SU-DHL-6 (cell line): ENCODE data around the gene TRMT6.

Source experiments
- H2AFZ ChIP-seq: fragments of 200-600 bp; sonication (generic); 2 replicates; pipeline ENCODE4 v1.6.1; 2014; ENCODE audit warnings: low read depth, mild to moderate bottlenecking, moderate library complexity, mixed read lengths, antibody characterized with exemption, low read length; ENCODE audit not compliant: severe bottlenecking
- H3F3A ChIP-seq: fragments of 200-600 bp; shearing (Covaris generic); 2 replicates; pipeline ENCODE4 v1.6.0; 2016; ENCODE audit warnings: antibody characterized with exemption, mild to moderate bottlenecking; ENCODE audit not compliant: insufficient read depth
- H3K27ac ChIP-seq: fragments of 200-600 bp; sonication (generic); 2 replicates; pipeline ENCODE4 v1.5.1; 2016; ENCODE audit warnings: low read depth, mild to moderate bottlenecking, low read length, moderate library complexity, mixed read lengths
- H3K27me3 ChIP-seq: fragments of 200-600 bp; sonication (generic), shearing (Covaris generic); 2 replicates; pipeline ENCODE4 v1.6.0; 2014; ENCODE audit warnings: mild to moderate bottlenecking, low read length
- H3K36me3 ChIP-seq: fragments of 200-600 bp; sonication (generic); 2 replicates; pipeline ENCODE4 v1.6.1; 2014; ENCODE audit warnings: mild to moderate bottlenecking, low read length, mixed read lengths
- H3K4me2 ChIP-seq: fragments of 300-600, 200-600 bp; shearing (Covaris generic), sonication (generic); 2 replicates; pipeline ENCODE4 v1.6.0; 2014; ENCODE audit warnings: low read length, low read depth, mild to moderate bottlenecking; ENCODE audit not compliant: poor library complexity, severe bottlenecking
- H3K4me3 ChIP-seq: fragments of 200-600 bp; sonication (generic); 2 replicates; pipeline ENCODE4 v1.5.1; 2014; ENCODE audit warnings: antibody characterized with exemption, low read length, mild to moderate bottlenecking, mixed read lengths; ENCODE audit not compliant: insufficient read depth, poor library complexity, severe bottlenecking
- H3K79me2 ChIP-seq: fragments of 200-600 bp; sonication (generic); 2 replicates; pipeline ENCODE4 v1.6.1; 2014; ENCODE audit warnings: mild to moderate bottlenecking, low read length, moderate library complexity; ENCODE audit not compliant: insufficient read depth
- H3K9ac ChIP-seq: fragments of 200-600 bp; sonication (generic); 2 replicates; pipeline ENCODE4 v1.7.0; 2014; ENCODE audit warnings: mild to moderate bottlenecking, low read length
- H3K9me2 ChIP-seq: fragments of 200-600 bp; sonication (generic); replicated peaks from 2 replicates; pipeline ENCODE4 v1.6.1; 2014; ENCODE audit warnings: low read length; ENCODE audit not compliant: insufficient read depth
- H3K9me3 ChIP-seq: fragments of 200-600 bp; sonication (generic); 2 replicates; pipeline ENCODE4 v1.6.1; 2014; ENCODE audit warnings: low read length, mixed read lengths; ENCODE audit not compliant: insufficient read depth
- H4K20me1 ChIP-seq: fragments of 200-600 bp; sonication (generic); 2 replicates; pipeline ENCODE4 v1.6.1; 2014; ENCODE audit warnings: low read depth, mild to moderate bottlenecking, antibody characterized with exemption, low read length, moderate library complexity, mixed read lengths
- EZH2phosphoT487 ChIP-seq: fragments of 200-600 bp; sonication (generic), shearing (Covaris generic); conservative IDR thresholded peaks from 2 replicates; pipeline ENCODE4 v1.6.1; 2018; ENCODE audit warnings: mild to moderate bottlenecking, antibody characterized with exemption, low read length, moderate library complexity, mixed read lengths
- TF ChIP-seq, protein P1 (sequence below): fragments of 200-600 bp; sonication (generic); IDR thresholded peaks from one replicate; pipeline ENCODE4 v1.5.1; 2017; ENCODE audit warnings: antibody characterized with exemption, mild to moderate bottlenecking, low read length, moderate library complexity; ENCODE audit not compliant: insufficient read depth, poor library complexity, severe bottlenecking

Gene TRMT6

DNA sequence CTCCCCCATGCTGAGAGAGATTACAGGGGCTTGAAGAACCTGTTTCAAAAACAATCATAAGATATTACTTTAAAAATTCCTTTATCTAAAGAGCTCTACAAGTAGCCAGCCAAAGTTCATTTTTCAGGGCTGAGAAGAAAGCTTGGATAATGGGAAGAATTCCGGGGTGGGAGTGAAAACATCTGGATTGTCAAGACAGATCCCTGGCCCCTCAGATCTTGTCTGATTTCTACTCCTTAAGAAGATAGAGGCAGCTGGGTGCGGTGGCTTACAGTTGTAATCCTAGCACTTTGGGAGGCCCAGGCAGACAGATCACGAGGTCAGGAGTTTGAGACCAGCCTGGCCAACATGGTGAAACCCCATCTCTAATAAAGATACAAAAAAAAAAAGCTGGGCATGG is 24.8 kb downstream of the TRMT6 start:
- Histone ChIP-seq H3K9ac (no peak overlapping the region), H3K79me2 (no peaks in the 10 kb centered on the region), H4K20me1 (no peaks in the 10 kb centered on the region), H3K4me3 (no peak overlapping the region), H3K27me3 (no peaks in the 10 kb centered on the region), H3K4me2 (no peak overlapping the region), H3K27ac (no peak overlapping the region), H3K36me3 (no peaks in the 10 kb centered on the region), H2AFZ (no peak overlapping the region), H3K9me3 (no peaks in the 10 kb centered on the region), H3F3A (no peaks in the 10 kb centered on the region), H3K9me2 (no peaks in the 10 kb centered on the region)
- TF ChIP-seq EZH2phosphoT487: no peak
- TF ChIP-seq, protein P1, sequence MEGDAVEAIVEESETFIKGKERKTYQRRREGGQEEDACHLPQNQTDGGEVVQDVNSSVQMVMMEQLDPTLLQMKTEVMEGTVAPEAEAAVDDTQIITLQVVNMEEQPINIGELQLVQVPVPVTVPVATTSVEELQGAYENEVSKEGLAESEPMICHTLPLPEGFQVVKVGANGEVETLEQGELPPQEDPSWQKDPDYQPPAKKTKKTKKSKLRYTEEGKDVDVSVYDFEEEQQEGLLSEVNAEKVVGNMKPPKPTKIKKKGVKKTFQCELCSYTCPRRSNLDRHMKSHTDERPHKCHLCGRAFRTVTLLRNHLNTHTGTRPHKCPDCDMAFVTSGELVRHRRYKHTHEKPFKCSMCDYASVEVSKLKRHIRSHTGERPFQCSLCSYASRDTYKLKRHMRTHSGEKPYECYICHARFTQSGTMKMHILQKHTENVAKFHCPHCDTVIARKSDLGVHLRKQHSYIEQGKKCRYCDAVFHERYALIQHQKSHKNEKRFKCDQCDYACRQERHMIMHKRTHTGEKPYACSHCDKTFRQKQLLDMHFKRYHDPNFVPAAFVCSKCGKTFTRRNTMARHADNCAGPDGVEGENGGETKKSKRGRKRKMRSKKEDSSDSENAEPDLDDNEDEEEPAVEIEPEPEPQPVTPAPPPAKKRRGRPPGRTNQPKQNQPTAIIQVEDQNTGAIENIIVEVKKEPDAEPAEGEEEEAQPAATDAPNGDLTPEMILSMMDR: no peak

DNA sequence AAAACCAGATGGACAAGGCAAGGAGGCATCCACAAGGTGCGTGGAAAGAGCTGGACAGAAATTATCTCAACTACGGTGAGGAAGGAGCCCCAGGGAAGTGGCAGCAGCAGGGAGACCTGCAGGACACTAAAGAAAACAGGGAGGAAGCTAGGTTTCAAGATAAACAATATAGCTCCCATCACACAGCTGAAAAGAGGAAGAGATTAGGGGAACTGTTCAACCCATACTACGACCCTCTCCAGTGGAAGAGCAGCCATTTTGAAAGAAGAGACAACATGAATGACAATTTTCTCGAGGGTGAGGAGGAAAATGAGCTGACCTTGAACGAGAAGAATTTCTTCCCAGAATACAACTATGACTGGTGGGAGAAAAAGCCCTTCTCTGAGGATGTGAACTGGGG is 26.8 kb downstream of the TRMT6 start:
- H3K9me3 ChIP-seq: no peaks in the 10 kb centered on the region
- no peaks in the 10 kb centered on the region for H3K79me2 ChIP-seq
- no peaks in the 10 kb centered on the region for H4K20me1 ChIP-seq
- TF ChIP-seq, protein P1: no peak
- TF ChIP-seq EZH2phosphoT487: no peak
- H3K27me3 ChIP-seq: no peaks in the 10 kb centered on the region
- H3K4me3 ChIP-seq: no peak overlapping the region
- no peaks in the 10 kb centered on the region for H3K9me2 ChIP-seq
- H3K4me2 ChIP-seq: no peak overlapping the region
- no peak overlapping the region for H3K9ac ChIP-seq
- H3K36me3 ChIP-seq: no peaks in the 10 kb centered on the region
- no peak overlapping the region for H2AFZ ChIP-seq
- no peak overlapping the region for H3K27ac ChIP-seq
- H3F3A ChIP-seq: no peaks in the 10 kb centered on the region

DNA sequence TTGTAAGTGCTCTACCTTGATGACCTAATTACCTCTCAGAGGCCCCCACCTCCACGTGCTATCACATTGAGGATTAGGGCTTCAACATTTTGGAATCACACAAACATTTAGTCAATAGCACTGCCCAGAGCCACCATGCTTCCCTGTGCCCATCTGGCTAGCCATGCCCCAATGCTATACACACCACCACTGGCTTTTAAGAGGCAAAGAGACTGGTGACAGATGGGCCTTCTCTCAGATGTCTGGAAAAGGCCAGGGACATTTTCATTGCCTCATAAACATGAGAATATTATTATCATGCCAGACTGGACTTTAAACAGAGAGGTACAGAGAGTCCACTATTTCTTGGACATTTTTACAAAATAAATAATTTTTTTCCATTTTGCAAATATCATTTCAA is 29.8 kb downstream of the TRMT6 start:
- H4K20me1 ChIP-seq: no peaks in the 10 kb centered on the region
- H3K4me2 ChIP-seq: no peak overlapping the region
- H3K9me3 ChIP-seq: no peaks in the 10 kb centered on the region

More for the DNA sequence above, 29.8 kb downstream of the TRMT6 start:
- no peaks in the 10 kb centered on the region for H3K9me2 ChIP-seq
- H3K36me3 ChIP-seq: no peaks in the 10 kb centered on the region
- no peak for TF ChIP-seq EZH2phosphoT487
- TF ChIP-seq, protein P1: no peak
- no peak overlapping the region for H2AFZ ChIP-seq
- H3F3A ChIP-seq: no peaks in the 10 kb centered on the region
- no peaks in the 10 kb centered on the region for H3K79me2 ChIP-seq
- H3K27me3 ChIP-seq: no peaks in the 10 kb centered on the region
- no peak overlapping the region for H3K9ac ChIP-seq
- H3K27ac ChIP-seq: no peak overlapping the region
- no peak overlapping the region for H3K4me3 ChIP-seq
